ENCODE results near the gene TRPM2.
A peak's percentile ranks its signal among the peaks of the same experiment; 100 is the strongest.
"Not testable (repeated sequence)": the region's sequence is repeated elsewhere in the genome, so short reads cannot be mapped to it uniquely, and the experiment has no call there.

The TRPM2 gene

GRCh38 chr21:44466351-44466954, 113.0 kb downstream of the TRPM2 start:
- DNase-seq, result no peak

- no peak for DNase-seq
These were observed 113.8 kb downstream of the TRPM2 start for GRCh38 chr21:44466996-44467858.

- no peak for DNase-seq
These were observed 114.4 kb downstream of the TRPM2 start for GRCh38 chr21:44467859-44468195.

GRCh38 chr21:44471341-44471740, 117.9 kb downstream of the TRPM2 start:
- DNase-seq, result no peak

- DNase-seq, result no peak
These were observed 118.6 kb downstream of the TRPM2 start for GRCh38 chr21:44471996-44472395.

- no peak for DNase-seq
These were observed 120.6 kb downstream of the TRPM2 start for GRCh38 chr21:44473915-44474555.

GRCh38 chr21:44475266-44475845, 121.9 kb downstream of the TRPM2 start:
- no peak for DNase-seq

GRCh38 chr21:44477131-44477530, 123.7 kb downstream of the TRPM2 start:
- DNase-seq, result no peak

GRCh38 chr21:44477712-44478111, 124.3 kb downstream of the TRPM2 start:
- no peak for DNase-seq

- no peak for DNase-seq
These were observed 124.8 kb downstream of the TRPM2 start for GRCh38 chr21:44478124-44478800.

GRCh38 chr21:44478801-44479167, 125.4 kb downstream of the TRPM2 start:
- DNase-seq, result no peak

- not testable (repeated sequence) for DNase-seq
These were observed 126.3 kb downstream of the TRPM2 start for GRCh38 chr21:44479556-44480199.

- no peak for DNase-seq
These were observed 127.0 kb downstream of the TRPM2 start for GRCh38 chr21:44480200-44481053.

GRCh38 chr21:44482581-44483287, 129.3 kb downstream of the TRPM2 start:
- no peak for DNase-seq

- DNase-seq, result no peak
These were observed 130.1 kb downstream of the TRPM2 start for GRCh38 chr21:44483288-44484237.

- DNase-seq, result no peak
These were observed 131.3 kb downstream of the TRPM2 start for GRCh38 chr21:44484498-44485253.

GRCh38 chr21:44485254-44485793, 131.9 kb downstream of the TRPM2 start:
- peak; percentile 55 for DNase-seq

- DNase-seq, result no peak
These were observed 132.4 kb downstream of the TRPM2 start for GRCh38 chr21:44485796-44486195.

GRCh38 chr21:44486302-44486701, 132.9 kb downstream of the TRPM2 start:
- DNase-seq, result no peak

All from MV-4-11 (cell line).